SK-N-SH treated with all-trans-retinoic acid at 6 μM for 48 hours (cell line): Measurements from ENCODE around the gene APOBEC3C.

Experiments used
- ATAC-seq: fragments of 200-7000 bp; cut with Tn5 transposase; 3 replicates; pipeline ENCODE4 v1.9.1; 2020; ENCODE audit warnings: mild to moderate bottlenecking, moderate library complexity
- ARNTL ChIP-seq: fragments of 450-650 bp; formaldehyde crosslinking; IDR thresholded peaks from 2 replicates; pipeline ENCODE4 v1.5.0; 2020; ENCODE audit warnings: low read depth, mild to moderate bottlenecking, moderate library complexity, borderline replicate concordance
- BACH2 ChIP-seq: fragments of 250-450 bp; sonication (Bioruptor Pico); IDR thresholded peaks from 2 replicates; pipeline ENCODE4 v1.9.0; 2021; ENCODE audit warnings: mild to moderate bottlenecking, borderline replicate concordance
- CREB5 ChIP-seq: fragments of 250-450 bp; sonication (Bioruptor Pico); IDR thresholded peaks from 2 replicates; pipeline ENCODE4 v1.5.1; 2020; ENCODE audit warnings: low read depth, mild to moderate bottlenecking, moderate library complexity
- CSDC2 ChIP-seq: fragments of 250-450 bp; sonication (Bioruptor Pico); IDR thresholded peaks from 2 replicates; pipeline ENCODE4 v1.5.0; 2020; ENCODE audit warnings: mild to moderate bottlenecking, moderate library complexity
- CSRNP3 ChIP-seq: fragments of 250-450 bp; sonication (Bioruptor Pico); IDR thresholded peaks from 2 replicates; pipeline ENCODE4 v1.5.1; 2021; ENCODE audit warnings: mild to moderate bottlenecking, moderate library complexity
- ESRRG ChIP-seq: fragments of 250-450 bp; sonication (Bioruptor Pico); IDR thresholded peaks from 2 replicates; pipeline ENCODE4 v1.6.1; 2021; ENCODE audit warnings: mild to moderate bottlenecking
- GLIS3 ChIP-seq: fragments of 250-450 bp; sonication (Bioruptor Pico); IDR thresholded peaks from 2 replicates; pipeline ENCODE4 v1.5.0; 2020; ENCODE audit warnings: mild to moderate bottlenecking, moderate library complexity
- ISL1 ChIP-seq: fragments of 250-450 bp; sonication (Bioruptor Pico); IDR thresholded peaks from 2 replicates; pipeline ENCODE4 v2.1.2; 2022; ENCODE audit warnings: mild to moderate bottlenecking, moderate library complexity
- OSR1 ChIP-seq: fragments of 250-450 bp; sonication (Bioruptor Pico); IDR thresholded peaks from 2 replicates; pipeline ENCODE4 v1.8.0; 2022; ENCODE audit warnings: moderate library complexity, mild to moderate bottlenecking, inconsistent platforms
- PATZ1 ChIP-seq: fragments of 250-450 bp; sonication (Bioruptor Pico); IDR thresholded peaks from 2 replicates; pipeline ENCODE4 v1.8.0; 2020; ENCODE audit warnings: mild to moderate bottlenecking, moderate library complexity, borderline replicate concordance
- POU6F1 ChIP-seq: fragments of 250-450 bp; sonication (Bioruptor Pico); IDR thresholded peaks from 2 replicates; pipeline ENCODE4 v1.8.0; 2021; ENCODE audit warnings: low read depth, mild to moderate bottlenecking, moderate library complexity, borderline replicate concordance
- PPARA ChIP-seq: fragments of 250-450 bp; sonication (Bioruptor Pico); IDR thresholded peaks from 2 replicates; pipeline ENCODE4 v1.5.0; 2020; ENCODE audit warnings: mild to moderate bottlenecking, borderline replicate concordance
- RARB ChIP-seq: fragments of 250-450 bp; sonication (Bioruptor Pico); IDR thresholded peaks from 2 replicates; pipeline ENCODE4 v1.8.0; 2021; ENCODE audit warnings: mild to moderate bottlenecking, moderate library complexity
- SNAI2 ChIP-seq: fragments of 250-450 bp; sonication (Bioruptor Pico); IDR thresholded peaks from 2 replicates; pipeline ENCODE4 v1.5.0; 2020; ENCODE audit warnings: mild to moderate bottlenecking, moderate library complexity
- TCF4 ChIP-seq: fragments of 250-450 bp; sonication (Bioruptor Pico); IDR thresholded peaks from 2 replicates; pipeline ENCODE4 v1.8.0; 2021; ENCODE audit warnings: mild to moderate bottlenecking, moderate library complexity, borderline replicate concordance
- TOX ChIP-seq: fragments of 250-450 bp; sonication (Bioruptor Pico); IDR thresholded peaks from 2 replicates; pipeline ENCODE4 v1.8.0; 2021; ENCODE audit warnings: mild to moderate bottlenecking, moderate library complexity, borderline replicate concordance
- TSHZ2 ChIP-seq: fragments of 250-450 bp; sonication (Bioruptor Pico); IDR thresholded peaks from 2 replicates; pipeline ENCODE4 v1.5.0; 2020; ENCODE audit warnings: mild to moderate bottlenecking, moderate library complexity
- ZC3H10 ChIP-seq: fragments of 250-450 bp; sonication (Bioruptor Pico); IDR thresholded peaks from 2 replicates; pipeline ENCODE4 v1.5.1; 2021; ENCODE audit warnings: mild to moderate bottlenecking, moderate library complexity
- ZFP3 ChIP-seq: fragments of 250-450 bp; sonication (Bioruptor Pico); IDR thresholded peaks from 2 replicates; pipeline ENCODE4 v1.5.0; 2020; ENCODE audit warnings: mild to moderate bottlenecking, moderate library complexity
- ZFP30 ChIP-seq: fragments of 450-650 bp; formaldehyde crosslinking; IDR thresholded peaks from 2 replicates; pipeline ENCODE4 v1.5.0; 2022; ENCODE audit warnings: mild to moderate bottlenecking, moderate library complexity
- ZNF565 ChIP-seq: fragments of 450-650 bp; formaldehyde crosslinking; conservative IDR thresholded peaks from 2 replicates; pipeline ENCODE4 v1.5.0; 2020; ENCODE audit warnings: low read depth, mild to moderate bottlenecking, moderate library complexity
- ZNF8 ChIP-seq: fragments of 450-650 bp; formaldehyde crosslinking; IDR thresholded peaks from 2 replicates; pipeline ENCODE4 v1.5.0; 2020; ENCODE audit warnings: mild to moderate bottlenecking, moderate library complexity

Gene APOBEC3C

GRCh38 chr22:39024519-39025308 is 10.7 kb downstream of the APOBEC3C start:
- no peak for ATAC-seq
- TF ChIP-seq RARB (CRISPR knock-in tag) (no peak), SNAI2 (CRISPR knock-in tag) (no peak), ZC3H10 (CRISPR knock-in tag) (no peak), ARNTL (CRISPR knock-in tag) (no peak), TCF4 (CRISPR knock-in tag) (no peak), TOX (no peak), CSRNP3 (no peak), ZFP30 (CRISPR knock-in tag) (no peak), TSHZ2 (CRISPR knock-in tag) (no peak), ISL1 (no peak)

GRCh38 chr22:39026509-39027150 is 12.6 kb downstream of the APOBEC3C start:
- ATAC-seq = no peak
- TF ChIP-seq ZNF8 = no peak
- no peak for TF ChIP-seq GLIS3 (CRISPR knock-in tag)
- TF ChIP-seq TOX = no peak
- TF ChIP-seq RARB (CRISPR knock-in tag) = no peak
- no peak for TF ChIP-seq PPARA (CRISPR knock-in tag)
- TF ChIP-seq ZC3H10 (CRISPR knock-in tag) = no peak
- no peak for TF ChIP-seq ESRRG (CRISPR knock-in tag)
- TF ChIP-seq ZNF565 = no peak
- TF ChIP-seq OSR1 (CRISPR knock-in tag) = no peak
- no peak for TF ChIP-seq TSHZ2 (CRISPR knock-in tag)
- TF ChIP-seq ISL1 = no peak
- TF ChIP-seq SNAI2 (CRISPR knock-in tag) = no peak
- no peak for TF ChIP-seq CSDC2 (CRISPR knock-in tag)
- no peak for TF ChIP-seq CREB5 (CRISPR knock-in tag)
- no peak for TF ChIP-seq BACH2 (CRISPR knock-in tag)
- no peak for TF ChIP-seq PATZ1 (CRISPR knock-in tag)
- TF ChIP-seq POU6F1 (CRISPR knock-in tag) = no peak
- TF ChIP-seq TCF4 (CRISPR knock-in tag) = no peak
- no peak for TF ChIP-seq ZFP3 (CRISPR knock-in tag)
- TF ChIP-seq ARNTL (CRISPR knock-in tag) = no peak
